Vagina (tissue), 2 donors: ENCODE results near the gene SCFD2. TPM values are rescaled to one million over a fixed set of nuclear protein-coding genes. Genes with fewer than 3 reads are reported as not detected.

Experiments used
- DNase-seq, 2 donors: peaks; one replicate each; pipeline ENCODE4 v3.0.0-alpha.2; 2017; ENCODE audit errors: extremely low spot score in 2 of 2
- H3K27ac ChIP-seq: fragments of 200-600 bp; sonication (generic); one replicate; pipeline ENCODE4 v1.5.1; 2019
- H3K27me3 ChIP-seq: fragments of 200-600 bp; sonication (generic); one replicate; pipeline ENCODE4 v1.5.1; 2019
- H3K36me3 ChIP-seq, 2 donors: fragments of 200-600 bp; sonication (generic); one replicate each; pipeline ENCODE4 v1.5.1; 2017 to 2019
- H3K4me1 ChIP-seq: fragments of 200-600 bp; sonication (generic); one replicate; pipeline ENCODE4 v1.5.1; 2019
- H3K4me3 ChIP-seq, 2 donors: fragments of 200-600 bp; sonication (generic); 1 replicate in 1 of 2; 2 replicates in 1 of 2; pipeline ENCODE4 v1.5.1; 2016 to 2019
- H3K9me3 ChIP-seq: fragments of 200-600 bp; sonication (generic); one replicate; pipeline ENCODE4 v1.5.1; 2019
- POLR2A ChIP-seq, 2 donors: fragments of 450-650 bp; IDR thresholded peaks; one replicate each; pipeline ENCODE4 v1.6.1; 2017; ENCODE audit warnings: antibody characterized with exemption in 2 of 2, mild to moderate bottlenecking in 2 of 2, moderate library complexity in 2 of 2
- POLR2AphosphoS5 ChIP-seq, 2 donors: sonication (generic); formaldehyde crosslinking; IDR thresholded peaks; one replicate each; pipeline ENCODE4 v1.9.0; 2017; ENCODE audit warnings: antibody characterized with exemption in 2 of 2, mild to moderate bottlenecking in 2 of 2, low read depth in 1 of 2; ENCODE audit not compliant: insufficient read depth in 1 of 2
- intact Hi-C: fragments of 100-400 bp; cut with DNase I; formaldehyde crosslinking; loops from one replicate; pipeline ENCODE4 v1.15.1; 2023
- total RNA-seq: library from RNA; depleted of rRNA; stranded (reverse); fragments of >200 nt; gene quantifications from one replicate; pipeline ENCODE4 v1.2.3, GENCODE V29; 2016
- TF ChIP-seq, protein P1 (sequence below), 3 experiments: fragments of 450-650 bp in 2 of 3; fragments of 200-600 bp in 1 of 3; sonication (generic) in 1 of 3; IDR thresholded peaks; one replicate each; pipeline ENCODE4 v1.5.1; 2017 to 2019; ENCODE audit warnings: antibody characterized with exemption in 3 of 3, mild to moderate bottlenecking in 2 of 3, moderate library complexity in 2 of 3

The SCFD2 gene
- total RNA-seq, 1 donor from 2014 or later = 33.1 TPM

DNA sequence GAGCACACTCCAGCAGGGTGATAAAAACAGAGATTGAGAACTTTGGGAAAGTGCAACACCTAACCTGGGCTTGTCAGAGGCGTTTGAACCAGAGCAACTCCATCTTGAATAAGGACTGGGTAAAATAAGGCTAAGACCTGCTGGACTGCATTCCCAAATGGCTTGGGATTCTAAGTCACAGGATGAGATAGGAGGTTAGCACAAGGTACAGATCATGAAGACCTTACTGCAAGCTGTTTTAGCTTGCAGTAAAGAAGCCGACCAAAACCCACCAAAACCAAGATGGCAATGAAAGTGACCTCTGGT, 43.9 kb downstream of the SCFD2 start:
- no peak for DNase-seq
- H3K27me3 ChIP-seq = no peaks in the 10 kb centered on the region
- no peak overlapping the region for H3K4me3 ChIP-seq
- no peak for TF ChIP-seq POLR2A (IDR thresholded peaks at IDR 0.05)
- no peak for TF ChIP-seq POLR2AphosphoS5 (IDR thresholded peaks at IDR 0.05; ENCODE audit: insufficient read depth in 1 of 2, low read depth in 1 of 2)
- peaks cover 7% of the 10 kb centered on the region for H3K4me1 ChIP-seq
- H3K9me3 ChIP-seq = no peaks in the 10 kb centered on the region
- no peak overlapping the region for H3K27ac ChIP-seq
- H3K36me3 ChIP-seq = no peaks in the 10 kb centered on the region
- intact Hi-C loops = no loop called here

DNA sequence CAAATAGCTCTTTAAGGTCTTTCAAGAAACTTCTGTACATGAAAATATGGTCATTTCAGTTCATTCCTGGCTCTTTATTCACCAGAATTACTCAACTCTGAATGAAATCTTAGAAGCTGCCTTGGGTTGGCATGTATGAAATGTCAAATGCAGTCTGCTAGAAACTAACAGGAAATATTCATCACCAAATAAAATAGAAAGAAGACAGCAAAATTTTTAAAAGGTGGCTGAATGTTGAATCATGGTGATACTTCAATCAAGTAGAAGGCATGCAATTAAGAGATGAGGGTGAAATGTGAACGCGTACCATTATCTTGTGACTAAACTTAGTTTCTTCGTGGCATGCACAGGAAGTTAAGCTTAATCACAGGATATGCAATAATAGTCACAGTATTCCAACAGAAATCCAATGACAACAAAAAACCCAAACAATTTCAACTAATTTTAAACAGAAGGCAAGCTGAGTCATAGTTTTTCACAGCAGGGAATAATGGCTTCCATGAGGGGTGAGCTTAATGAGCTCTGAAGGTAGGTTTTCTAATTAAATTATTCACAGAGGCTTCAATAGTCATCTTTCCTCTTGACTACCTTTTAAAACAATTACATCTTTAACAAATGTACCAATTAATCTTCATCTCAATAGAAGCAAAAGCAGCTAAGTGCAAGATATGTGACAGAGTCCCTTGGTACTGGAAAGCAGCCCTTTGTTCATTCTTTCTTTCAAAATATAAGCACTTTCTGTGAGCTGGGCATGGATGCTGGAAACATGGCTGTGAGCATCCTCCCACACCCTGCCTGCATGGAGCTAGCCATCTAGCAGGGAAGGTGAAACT, 44.5 kb downstream of the SCFD2 start:
- H3K4me1 ChIP-seq = peaks cover 7% of the 10 kb centered on the region
- H3K4me3 ChIP-seq = no peak overlapping the region
- intact Hi-C loops = no loop called here
- TF ChIP-seq POLR2AphosphoS5 (IDR thresholded peaks at IDR 0.05; ENCODE audit: insufficient read depth in 1 of 2, low read depth in 1 of 2) (peak in 1 of 2 donors; percentile 48), POLR2A (IDR thresholded peaks at IDR 0.05) (no peak)
- TF ChIP-seq, protein P1, sequence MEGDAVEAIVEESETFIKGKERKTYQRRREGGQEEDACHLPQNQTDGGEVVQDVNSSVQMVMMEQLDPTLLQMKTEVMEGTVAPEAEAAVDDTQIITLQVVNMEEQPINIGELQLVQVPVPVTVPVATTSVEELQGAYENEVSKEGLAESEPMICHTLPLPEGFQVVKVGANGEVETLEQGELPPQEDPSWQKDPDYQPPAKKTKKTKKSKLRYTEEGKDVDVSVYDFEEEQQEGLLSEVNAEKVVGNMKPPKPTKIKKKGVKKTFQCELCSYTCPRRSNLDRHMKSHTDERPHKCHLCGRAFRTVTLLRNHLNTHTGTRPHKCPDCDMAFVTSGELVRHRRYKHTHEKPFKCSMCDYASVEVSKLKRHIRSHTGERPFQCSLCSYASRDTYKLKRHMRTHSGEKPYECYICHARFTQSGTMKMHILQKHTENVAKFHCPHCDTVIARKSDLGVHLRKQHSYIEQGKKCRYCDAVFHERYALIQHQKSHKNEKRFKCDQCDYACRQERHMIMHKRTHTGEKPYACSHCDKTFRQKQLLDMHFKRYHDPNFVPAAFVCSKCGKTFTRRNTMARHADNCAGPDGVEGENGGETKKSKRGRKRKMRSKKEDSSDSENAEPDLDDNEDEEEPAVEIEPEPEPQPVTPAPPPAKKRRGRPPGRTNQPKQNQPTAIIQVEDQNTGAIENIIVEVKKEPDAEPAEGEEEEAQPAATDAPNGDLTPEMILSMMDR (IDR thresholded peaks at IDR 0.05) = no peak
- no peaks in the 10 kb centered on the region for H3K27me3 ChIP-seq
- no peaks in the 10 kb centered on the region for H3K36me3 ChIP-seq
- no peak overlapping the region for H3K27ac ChIP-seq
- no peaks in the 10 kb centered on the region for H3K9me3 ChIP-seq
- no peak for DNase-seq

DNA sequence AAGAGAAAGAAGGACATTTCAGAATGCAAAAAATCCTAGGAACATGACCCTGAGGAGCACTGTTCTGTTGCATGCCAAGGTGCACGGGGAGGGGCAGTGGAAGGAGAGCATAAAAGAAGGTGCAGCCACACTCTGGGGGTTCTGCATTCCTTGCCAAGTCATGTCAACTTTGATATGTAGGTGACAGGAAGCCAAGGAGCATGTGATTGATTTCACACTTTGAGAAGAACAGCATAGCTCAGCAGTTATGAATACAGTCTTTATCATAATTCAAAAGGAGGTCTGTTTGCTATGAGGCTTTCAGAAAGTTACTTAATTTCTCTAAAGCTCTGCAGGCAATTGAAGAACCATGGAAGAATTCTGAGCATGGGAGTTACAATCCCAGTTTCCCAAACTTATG, 50.6 kb downstream of the SCFD2 start:
- TF ChIP-seq, protein P1 (IDR thresholded peaks at IDR 0.05) = no peak
- TF ChIP-seq POLR2A (IDR thresholded peaks at IDR 0.05) = no peak
- TF ChIP-seq POLR2AphosphoS5 (IDR thresholded peaks at IDR 0.05; ENCODE audit: insufficient read depth in 1 of 2, low read depth in 1 of 2) = no peak
- Histone ChIP-seq H3K27ac (no peak overlapping the region), H3K4me3 (no peak overlapping the region), H3K4me1 (no peaks in the 10 kb centered on the region), H3K36me3 (no peaks in the 10 kb centered on the region), H3K27me3 (no peaks in the 10 kb centered on the region), H3K9me3 (no peaks in the 10 kb centered on the region)
- DNase-seq = no peak
- intact Hi-C loops = no loop called here

DNA sequence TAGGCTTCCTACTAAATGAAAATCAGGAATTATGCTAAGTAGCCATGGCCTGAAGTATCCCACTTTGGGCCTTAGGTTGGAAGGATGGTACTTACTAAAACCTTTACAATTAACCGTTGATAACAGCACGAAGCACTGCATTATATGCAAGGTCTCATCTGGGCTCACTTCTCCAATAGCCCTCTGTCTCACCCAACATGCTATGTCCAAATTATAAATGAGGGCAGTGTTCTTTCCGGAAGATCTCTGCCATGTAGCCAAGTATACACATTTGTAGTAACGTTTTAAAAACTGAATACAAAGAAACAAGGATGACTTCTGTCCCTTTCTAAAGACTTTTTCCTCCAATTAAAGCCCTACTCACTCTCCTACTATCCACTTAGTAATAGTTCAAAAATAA, 51.6 kb downstream of the SCFD2 start:
- Histone ChIP-seq H3K27me3 (no peaks in the 10 kb centered on the region), H3K9me3 (no peaks in the 10 kb centered on the region), H3K4me1 (no peaks in the 10 kb centered on the region), H3K4me3 (no peak overlapping the region), H3K27ac (no peak overlapping the region), H3K36me3 (no peaks in the 10 kb centered on the region)
- no peak for DNase-seq
- TF ChIP-seq POLR2AphosphoS5 (IDR thresholded peaks at IDR 0.05; ENCODE audit: insufficient read depth in 1 of 2, low read depth in 1 of 2) (no peak), POLR2A (IDR thresholded peaks at IDR 0.05) (no peak)
- TF ChIP-seq, protein P1 (IDR thresholded peaks at IDR 0.05) = no peak
- intact Hi-C loops = no loop called here

DNA sequence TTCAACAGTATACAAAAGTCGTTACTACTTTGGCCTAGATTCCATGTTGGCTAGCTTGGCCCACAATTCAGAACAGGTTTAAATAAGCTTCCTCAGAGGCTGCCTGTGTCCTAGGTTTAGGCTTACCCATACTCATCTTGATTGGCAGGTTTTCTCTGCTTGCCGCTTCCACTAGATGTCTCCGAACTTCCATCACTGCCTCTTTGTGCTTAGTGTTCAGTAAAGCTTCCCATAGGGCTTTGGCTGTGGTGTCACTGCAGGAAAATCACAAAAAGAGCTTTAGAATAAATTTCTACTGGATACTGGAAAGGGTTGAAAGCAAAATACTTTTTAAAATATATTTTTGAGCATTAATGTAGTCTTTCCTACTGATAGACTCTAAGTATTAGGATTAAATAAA, 52.4 kb downstream of the SCFD2 start:
- TF ChIP-seq POLR2A (IDR thresholded peaks at IDR 0.05) (no peak), POLR2AphosphoS5 (IDR thresholded peaks at IDR 0.05; ENCODE audit: insufficient read depth in 1 of 2, low read depth in 1 of 2) (no peak)
- TF ChIP-seq, protein P1 (IDR thresholded peaks at IDR 0.05) = no peak
- Histone ChIP-seq H3K9me3 (no peaks in the 10 kb centered on the region), H3K4me1 (no peaks in the 10 kb centered on the region), H3K4me3 (no peak overlapping the region), H3K27ac (no peak overlapping the region), H3K27me3 (no peaks in the 10 kb centered on the region), H3K36me3 (no peaks in the 10 kb centered on the region)
- intact Hi-C loops = no loop called here
- DNase-seq = no peak
